HepG2 (cell line): Measurements from ENCODE around the gene IGF2. TPM values are rescaled to one million over a fixed set of nuclear protein-coding genes. Genes with fewer than 3 reads are reported as not detected.

Experiments used
- BCL6 ChIP-seq: IDR thresholded peaks from 2 replicates; pipeline ENCODE4 v1.6.1; 2016; ENCODE audit warnings: missing genetic modification reagents, missing compliant biosample characterization
- CTCF ChIP-seq: sonication (generic); formaldehyde crosslinking; IDR thresholded peaks from 2 replicates; pipeline ENCODE4 v1.5.0; 2020; ENCODE audit warnings: mild to moderate bottlenecking, missing genetic modification reagents, moderate library complexity
- EZH2 ChIP-seq: conservative IDR thresholded peaks from 2 replicates; pipeline ENCODE4 v1.6.1; 2012; ENCODE audit warnings: mild to moderate bottlenecking, low read depth, low read length, moderate library complexity
- HIVEP1 ChIP-seq: sonication (generic); formaldehyde crosslinking; IDR thresholded peaks from 2 replicates; pipeline ENCODE4 v1.4.0; 2020; ENCODE audit warnings: mild to moderate bottlenecking, missing genetic modification reagents
- IKZF5 ChIP-seq: IDR thresholded peaks from 2 replicates; pipeline ENCODE4 v1.6.1; 2018; ENCODE audit warnings: missing genetic modification reagents, mild to moderate bottlenecking, missing compliant biosample characterization
- MAX ChIP-seq: IDR thresholded peaks from 2 replicates; pipeline ENCODE4 v1.6.1; 2012; ENCODE audit warnings: inconsistent platforms
- MTA1 ChIP-seq: sonication (generic); formaldehyde crosslinking; IDR thresholded peaks from 2 replicates; pipeline ENCODE4 v1.4.0; 2020; ENCODE audit warnings: missing genetic modification reagents, mild to moderate bottlenecking, borderline replicate concordance
- NFKB2 ChIP-seq: sonication (generic); formaldehyde crosslinking; IDR thresholded peaks from 2 replicates; pipeline ENCODE4 v1.4.0; 2020; ENCODE audit warnings: missing genetic modification reagents, borderline replicate concordance
- SAP130 ChIP-seq: IDR thresholded peaks from 2 replicates; pipeline ENCODE4 v1.6.1; 2016; ENCODE audit warnings: low read depth
- ZBTB14 ChIP-seq: sonication (generic); formaldehyde crosslinking; IDR thresholded peaks from 2 replicates; pipeline ENCODE4 v1.4.0; 2020; ENCODE audit warnings: missing genetic modification reagents
- ZNF121 ChIP-seq: sonication (generic); formaldehyde crosslinking; IDR thresholded peaks from 2 replicates; pipeline ENCODE4 v1.5.0; 2020; ENCODE audit warnings: mild to moderate bottlenecking, missing genetic modification reagents
- ZNF33A ChIP-seq: sonication (generic); formaldehyde crosslinking; IDR thresholded peaks from 2 replicates; pipeline ENCODE4 v1.5.1; 2020; ENCODE audit warnings: missing genetic modification reagents, mild to moderate bottlenecking, moderate library complexity, borderline replicate concordance
- ZNF772 ChIP-seq: sonication (generic); formaldehyde crosslinking; IDR thresholded peaks from 2 replicates; pipeline ENCODE4 v1.5.0; 2020; ENCODE audit warnings: mild to moderate bottlenecking, missing genetic modification reagents
- ZSCAN20 ChIP-seq: sonication (generic); formaldehyde crosslinking; IDR thresholded peaks from 2 replicates; pipeline ENCODE4 v1.4.0; 2020; ENCODE audit warnings: missing genetic modification reagents, mild to moderate bottlenecking, borderline replicate concordance
- ZSCAN29 ChIP-seq: sonication (generic); formaldehyde crosslinking; conservative IDR thresholded peaks from 2 replicates; pipeline ENCODE4 v1.4.0; 2020; ENCODE audit warnings: mild to moderate bottlenecking, missing genetic modification reagents
- polyA plus RNA-seq, 8 experiments: library from polyadenylated mRNA; depleted of rRNA in 3 of 8; stranded (reverse) in 7 of 8; unstranded in 1 of 8; fragments of >200 nt; fragmentation: Illumina TruSeq in 4 of 8; extraction: Trizol in 4 of 8; gene quantifications; 2 replicates each; pipeline versions ENCODE4 v1.2.1 to v1.2.3, GENCODE V29; 2011 to 2016; ENCODE audit warnings: low read depth in 4 of 8, missing spikeins in 1 of 8, mixed read lengths in 1 of 8; ENCODE audit not compliant: insufficient read depth in 1 of 8
- total RNA-seq, 5 experiments: library from RNA; depleted of rRNA; stranded (reverse); fragments of >200 nt; fragmentation: Illumina TruSeq; extraction: Trizol; gene quantifications; 2 replicates each; pipeline ENCODE4 v1.2.3, GENCODE V29; 2016; ENCODE audit warnings: low read depth in 1 of 5
- TF ChIP-seq, protein P1 (sequence below): sonication (generic); formaldehyde crosslinking; IDR thresholded peaks from 2 replicates; pipeline ENCODE4 v1.5.0; 2020; ENCODE audit warnings: missing genetic modification reagents
- TF ChIP-seq, protein P2 (sequence below): sonication (generic); formaldehyde crosslinking; IDR thresholded peaks from 2 replicates; pipeline ENCODE4 v1.5.1; 2020; ENCODE audit warnings: mild to moderate bottlenecking, missing genetic modification reagents, moderate library complexity
- TF ChIP-seq, protein P3 (sequence below): sonication (generic); formaldehyde crosslinking; IDR thresholded peaks from 2 replicates; pipeline ENCODE4 v1.4.0; 2020; ENCODE audit warnings: missing genetic modification reagents

Gene IGF2
- total and polyA plus RNA-seq, 2 of the 13 experiments (the other 11 are each of a cell fraction or from before 2014, with no cell fraction given) = 79.1 to 254 TPM

DNA sequence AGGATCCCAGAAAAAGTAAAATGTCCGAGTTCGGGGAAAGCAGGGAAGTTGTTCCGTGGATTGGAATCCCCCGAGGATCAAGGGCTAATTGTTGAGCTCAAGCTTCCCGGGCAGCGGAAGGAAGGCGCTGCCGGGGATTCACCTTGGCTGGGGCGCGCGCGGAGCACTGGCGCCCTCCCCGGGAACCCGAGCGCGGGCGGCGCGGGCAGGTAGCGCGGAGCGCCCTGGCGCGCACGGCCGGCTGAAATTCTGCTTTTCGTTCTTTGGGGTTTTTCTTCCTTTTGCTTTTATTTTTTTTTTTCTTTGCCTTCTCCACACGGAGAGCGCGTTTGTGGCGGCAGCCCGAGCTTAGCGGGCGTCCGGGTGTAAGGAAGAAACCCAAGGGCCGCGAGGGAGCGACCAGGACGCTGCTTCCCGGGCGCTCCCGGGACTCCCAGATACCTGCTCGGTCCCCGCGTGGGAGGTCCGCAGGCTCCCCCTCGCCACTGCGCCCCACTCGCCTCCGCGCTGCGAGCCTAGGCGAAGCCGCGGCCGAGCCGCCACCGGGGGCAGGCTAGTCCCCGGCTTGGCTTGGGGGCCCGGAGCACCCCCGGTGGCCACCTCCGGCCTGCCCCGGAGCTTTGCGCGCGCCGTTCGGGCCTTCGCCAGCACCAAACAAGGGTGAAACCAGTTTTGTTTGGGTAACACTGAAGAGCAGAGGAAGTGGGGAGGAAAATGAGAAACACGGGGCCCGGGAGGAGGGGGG lies 4.8 kb upstream of the IGF2 start (continued):
- TF ChIP-seq ZNF33A (CRISPR knock-in tag) = 0 out of 2 replicates have a peak, but pooled peaks have one; percentile 55
- 0 out of 2 replicates have a peak, but pooled peaks have one; percentile 11 for TF ChIP-seq IKZF5 (CRISPR knock-in tag)
- TF ChIP-seq SAP130 (CRISPR knock-in tag) = 0 out of 2 replicates have a peak, but pooled peaks have one; percentile 12
- TF ChIP-seq ZNF772 (CRISPR knock-in tag) = no peak
- TF ChIP-seq ZBTB14 (CRISPR knock-in tag) = peak; percentile 50; the same call in 1 of the 2 replicates
- TF ChIP-seq ZSCAN20 = 0 out of 2 replicates have a peak, but pooled peaks have one; percentile 23
- TF ChIP-seq, protein P1, sequence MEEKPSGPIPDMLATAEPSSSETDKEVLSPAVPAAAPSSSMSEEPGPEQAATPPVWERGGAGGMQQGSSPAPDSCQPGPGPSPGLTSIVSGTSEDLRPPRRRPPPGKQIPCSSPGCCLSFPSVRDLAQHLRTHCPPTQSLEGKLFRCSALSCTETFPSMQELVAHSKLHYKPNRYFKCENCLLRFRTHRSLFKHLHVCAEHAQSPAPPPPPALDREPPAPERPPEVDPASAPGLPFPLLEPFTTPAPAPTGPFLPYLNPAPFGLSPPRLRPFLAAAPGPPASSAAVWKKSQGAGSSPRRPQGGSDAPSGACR (CRISPR knock-in tag) = no peak
- peak; percentile 58 for TF ChIP-seq CTCF (CRISPR knock-in tag)
- no peak for TF ChIP-seq MAX
- TF ChIP-seq, protein P2, sequence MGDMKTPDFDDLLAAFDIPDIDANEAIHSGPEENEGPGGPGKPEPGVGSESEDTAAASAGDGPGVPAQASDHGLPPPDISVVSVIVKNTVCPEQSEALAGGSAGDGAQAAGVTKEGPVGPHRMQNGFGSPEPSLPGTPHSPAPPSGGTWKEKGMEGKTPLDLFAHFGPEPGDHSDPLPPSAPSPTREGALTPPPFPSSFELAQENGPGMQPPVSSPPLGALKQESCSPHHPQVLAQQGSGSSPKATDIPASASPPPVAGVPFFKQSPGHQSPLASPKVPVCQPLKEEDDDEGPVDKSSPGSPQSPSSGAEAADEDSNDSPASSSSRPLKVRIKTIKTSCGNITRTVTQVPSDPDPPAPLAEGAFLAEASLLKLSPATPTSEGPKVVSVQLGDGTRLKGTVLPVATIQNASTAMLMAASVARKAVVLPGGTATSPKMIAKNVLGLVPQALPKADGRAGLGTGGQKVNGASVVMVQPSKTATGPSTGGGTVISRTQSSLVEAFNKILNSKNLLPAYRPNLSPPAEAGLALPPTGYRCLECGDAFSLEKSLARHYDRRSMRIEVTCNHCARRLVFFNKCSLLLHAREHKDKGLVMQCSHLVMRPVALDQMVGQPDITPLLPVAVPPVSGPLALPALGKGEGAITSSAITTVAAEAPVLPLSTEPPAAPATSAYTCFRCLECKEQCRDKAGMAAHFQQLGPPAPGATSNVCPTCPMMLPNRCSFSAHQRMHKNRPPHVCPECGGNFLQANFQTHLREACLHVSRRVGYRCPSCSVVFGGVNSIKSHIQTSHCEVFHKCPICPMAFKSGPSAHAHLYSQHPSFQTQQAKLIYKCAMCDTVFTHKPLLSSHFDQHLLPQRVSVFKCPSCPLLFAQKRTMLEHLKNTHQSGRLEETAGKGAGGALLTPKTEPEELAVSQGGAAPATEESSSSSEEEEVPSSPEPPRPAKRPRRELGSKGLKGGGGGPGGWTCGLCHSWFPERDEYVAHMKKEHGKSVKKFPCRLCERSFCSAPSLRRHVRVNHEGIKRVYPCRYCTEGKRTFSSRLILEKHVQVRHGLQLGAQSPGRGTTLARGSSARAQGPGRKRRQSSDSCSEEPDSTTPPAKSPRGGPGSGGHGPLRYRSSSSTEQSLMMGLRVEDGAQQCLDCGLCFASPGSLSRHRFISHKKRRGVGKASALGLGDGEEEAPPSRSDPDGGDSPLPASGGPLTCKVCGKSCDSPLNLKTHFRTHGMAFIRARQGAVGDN (CRISPR knock-in tag) = peak; percentile 64
- peak; percentile 76 for TF ChIP-seq BCL6 (CRISPR knock-in tag)
- no peak for TF ChIP-seq ZSCAN29
- no peak for TF ChIP-seq ZNF121 (CRISPR knock-in tag)
- TF ChIP-seq, protein P3, sequence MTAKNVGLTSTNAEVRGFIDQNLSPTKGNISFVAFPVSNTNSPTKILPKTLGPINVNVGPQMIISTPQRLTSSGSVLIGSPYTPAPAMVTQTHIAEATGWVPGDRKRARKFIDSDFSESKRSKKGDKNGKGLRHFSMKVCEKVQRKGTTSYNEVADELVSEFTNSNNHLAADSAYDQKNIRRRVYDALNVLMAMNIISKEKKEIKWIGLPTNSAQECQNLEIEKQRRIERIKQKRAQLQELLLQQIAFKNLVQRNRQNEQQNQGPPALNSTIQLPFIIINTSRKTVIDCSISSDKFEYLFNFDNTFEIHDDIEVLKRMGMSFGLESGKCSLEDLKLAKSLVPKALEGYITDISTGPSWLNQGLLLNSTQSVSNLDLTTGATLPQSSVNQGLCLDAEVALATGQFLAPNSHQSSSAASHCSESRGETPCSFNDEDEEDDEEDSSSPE (CRISPR knock-in tag) = 0 out of 2 replicates have a peak, but pooled peaks have one; percentile 25
- TF ChIP-seq HIVEP1 (CRISPR knock-in tag) = no peak
- TF ChIP-seq MTA1 (CRISPR knock-in tag) = peak; percentile 58; the same call in 1 of the 2 replicates
- TF ChIP-seq EZH2 = 0 out of 2 replicates have a peak, but pooled peaks have one; percentile 86
- no peak for TF ChIP-seq NFKB2 (CRISPR knock-in tag)
